GM12865 (cell line): ENCODE measurements around the gene TLL2.
A peak's percentile ranks its signal among the peaks of the same experiment; 100 is the strongest.

Source experiments
- DNase-seq: peaks from one replicate; pipeline ENCODE4 v3.0.0; 2010; ENCODE audit warnings: low read depth
- H3K4me3 ChIP-seq: 2 replicates; pipeline ENCODE4 v1.5.1; 2011; ENCODE audit warnings: mild to moderate bottlenecking, low read depth, low read length, control low read depth
- TF ChIP-seq, protein P1 (sequence below): IDR thresholded peaks from 2 replicates; pipeline ENCODE4 v1.5.1; 2011; ENCODE audit warnings: low read length, control low read depth, low read depth, inconsistent platforms; ENCODE audit not compliant: insufficient read depth; ENCODE audit errors: missing control alignments

The TLL2 gene

GRCh38 chr10:96488161-96488935, 25.4 kb downstream of the TLL2 start:
- TF ChIP-seq, protein P1, sequence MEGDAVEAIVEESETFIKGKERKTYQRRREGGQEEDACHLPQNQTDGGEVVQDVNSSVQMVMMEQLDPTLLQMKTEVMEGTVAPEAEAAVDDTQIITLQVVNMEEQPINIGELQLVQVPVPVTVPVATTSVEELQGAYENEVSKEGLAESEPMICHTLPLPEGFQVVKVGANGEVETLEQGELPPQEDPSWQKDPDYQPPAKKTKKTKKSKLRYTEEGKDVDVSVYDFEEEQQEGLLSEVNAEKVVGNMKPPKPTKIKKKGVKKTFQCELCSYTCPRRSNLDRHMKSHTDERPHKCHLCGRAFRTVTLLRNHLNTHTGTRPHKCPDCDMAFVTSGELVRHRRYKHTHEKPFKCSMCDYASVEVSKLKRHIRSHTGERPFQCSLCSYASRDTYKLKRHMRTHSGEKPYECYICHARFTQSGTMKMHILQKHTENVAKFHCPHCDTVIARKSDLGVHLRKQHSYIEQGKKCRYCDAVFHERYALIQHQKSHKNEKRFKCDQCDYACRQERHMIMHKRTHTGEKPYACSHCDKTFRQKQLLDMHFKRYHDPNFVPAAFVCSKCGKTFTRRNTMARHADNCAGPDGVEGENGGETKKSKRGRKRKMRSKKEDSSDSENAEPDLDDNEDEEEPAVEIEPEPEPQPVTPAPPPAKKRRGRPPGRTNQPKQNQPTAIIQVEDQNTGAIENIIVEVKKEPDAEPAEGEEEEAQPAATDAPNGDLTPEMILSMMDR = no peak
- DNase-seq = no peak
- H3K4me3 ChIP-seq = no peak overlapping the region

GRCh38 chr10:96482815-96483588, 30.7 kb downstream of the TLL2 start:
- TF ChIP-seq, protein P1 = no peak
- no peak for DNase-seq
- no peak overlapping the region for H3K4me3 ChIP-seq

DNA sequence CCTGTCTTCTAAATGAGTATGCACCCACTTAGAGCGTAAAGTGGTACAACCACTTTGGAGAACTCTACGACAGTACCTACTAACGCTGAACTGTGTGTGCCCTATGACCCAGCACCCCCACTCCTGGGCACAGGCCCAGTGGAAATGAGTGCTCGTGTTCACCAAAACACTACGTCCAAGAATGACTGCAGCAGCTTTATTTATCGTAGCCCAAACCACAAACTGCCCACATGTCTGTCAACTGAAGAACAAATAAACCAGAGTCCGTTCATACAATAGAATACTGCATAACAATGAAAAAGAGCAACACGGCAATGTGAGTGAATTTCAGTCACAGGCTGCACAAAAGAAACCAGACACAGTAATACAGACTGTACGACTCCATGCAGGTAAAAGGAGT, 35.4 kb downstream of the TLL2 start:
- DNase-seq = no peak
- TF ChIP-seq, protein P1 = no peak
- H3K4me3 ChIP-seq = no peak overlapping the region

- TF ChIP-seq, protein P1 = no peak
- no peak overlapping the region for H3K4me3 ChIP-seq
- DNase-seq = no peak
Measured at GRCh38 chr10:96473866-96474265, 39.9 kb downstream of the TLL2 start.

- TF ChIP-seq, protein P1 = peak; percentile 80
- peak; percentile 59 for DNase-seq
Measured at GRCh38 chr10:96470116-96470743, 43.5 kb downstream of the TLL2 start.

GRCh38 chr10:96468845-96469244, 44.9 kb downstream of the TLL2 start:
- H3K4me3 ChIP-seq = no peak overlapping the region
- no peak for DNase-seq
- TF ChIP-seq, protein P1 = no peak

More at GRCh38 chr10:96470116-96470743, 43.5 kb downstream of the TLL2 start:
- no peak overlapping the region for H3K4me3 ChIP-seq
